A549 (cell line): ENCODE results near the gene FOXJ3. TPM values are rescaled to one million over a fixed set of nuclear protein-coding genes. Genes with fewer than 3 reads are reported as not detected.
A peak's percentile ranks its signal among the peaks of the same experiment; 100 is the strongest.

Experiments
- ATAC-seq, 2 experiments: fragments of 200-7000 bp in 1 of 2; fragments of >200 bp in 1 of 2; cut with Nextera tagmentation in 1 of 2; cut with Tn5 transposase in 1 of 2; 3 replicates each; pipeline versions ENCODE4 v1.8.0 to v1.9.1; 2018 to 2020; ENCODE audit warnings: mild to moderate bottlenecking in 1 of 2, moderate library complexity in 1 of 2
- CTCF ChIA-PET: fragments of 300-600 bp; sonication (Branson Sonifier 250); formaldehyde crosslinking; extraction: SDS; loops from one replicate; lab custom pipeline; 2021; ENCODE audit warnings: antibody characterized with exemption, inconsistent platforms; lab: Yijun Ruan, JAX
- POLR2A ChIA-PET: fragments of 350-600 bp; formaldehyde crosslinking; extraction: SDS; loops from one replicate; lab custom pipeline; 2021; ENCODE audit warnings: antibody characterized with exemption, inconsistent platforms; lab: Yijun Ruan, JAX
- DNase-seq, 2 experiments: peaks; one replicate each; pipeline versions ENCODE4 v3.0.0 to v3.0.0-alpha.2; 2011 to 2016; ENCODE audit warnings: low read depth in 1 of 2, low spot score in 1 of 2
- FAIRE-seq: peaks from 2 replicates; lab custom pipeline; 2011; peaks lifted over from hg19 to GRCh38; lab: Jason Lieb, UNC
- H3K27ac ChIP-seq, 2 experiments: fragments of >200 bp; sonication (Bioruptor Twin); formaldehyde crosslinking; 3 replicates each; pipeline ENCODE4 v1.5.1; 2016 to 2017
- H3K4me1 ChIP-seq: fragments of >200 bp; sonication (Bioruptor Twin); formaldehyde crosslinking; 3 replicates; pipeline ENCODE4 v1.6.1; 2016
- H3K4me2 ChIP-seq: fragments of >200 bp; sonication (Bioruptor Twin); formaldehyde crosslinking; 3 replicates; pipeline ENCODE4 v1.6.1; 2016
- H3K4me3 ChIP-seq: fragments of >200 bp; sonication (Bioruptor Twin); formaldehyde crosslinking; 3 replicates; pipeline ENCODE4 v1.5.1; 2016
- H3K9me3 ChIP-seq: fragments of >200 bp; sonication (Bioruptor Twin); formaldehyde crosslinking; 3 replicates; pipeline ENCODE4 v1.6.1; 2016
- CBX2 ChIP-seq: fragments of 200-600 bp; sonication (generic); IDR thresholded peaks from 2 replicates; pipeline ENCODE4 v1.6.1; 2016; ENCODE audit warnings: low read depth, mild to moderate bottlenecking, borderline replicate concordance
- CBX8 ChIP-seq: fragments of 200-600 bp; sonication (generic); IDR thresholded peaks from 2 replicates; pipeline ENCODE4 v1.6.1; 2016
- CEBPB ChIP-seq, 2 experiments: fragments of >200 bp in 1 of 2; sonication (Bioruptor Twin) in 1 of 2; formaldehyde crosslinking in 1 of 2; IDR thresholded peaks; 2 replicates each; pipeline ENCODE4 v1.6.1; 2012 to 2016
- CTCF ChIP-seq: fragments of >200 bp; sonication (Bioruptor Twin); formaldehyde crosslinking; IDR thresholded peaks from 3 replicates; pipeline ENCODE4 v1.5.1; 2016
- EP300 ChIP-seq, 2 experiments: fragments of >200 bp; sonication (Bioruptor Twin); formaldehyde crosslinking; IDR thresholded peaks; 2 replicates in 1 of 2; 3 replicates in 1 of 2; pipeline ENCODE4 v1.6.1; 2016 to 2017
- ESRRA ChIP-seq: fragments of 150-350 bp; IDR thresholded peaks from 2 replicates; pipeline ENCODE4 v1.6.1; 2014; ENCODE audit warnings: mild to moderate bottlenecking, low read length, borderline replicate concordance
- FOSL2 ChIP-seq, 2 experiments: fragments of 450-650 bp in 1 of 2; fragments of >200 bp in 1 of 2; sonication (Bioruptor Twin) in 1 of 2; formaldehyde crosslinking; IDR thresholded peaks; 2 replicates each; pipeline versions ENCODE4 v1.5.0 to v1.6.1; 2016 to 2020; ENCODE audit warnings: mild to moderate bottlenecking in 1 of 2, moderate library complexity in 1 of 2
- GATA3 ChIP-seq: IDR thresholded peaks from 2 replicates; pipeline ENCODE4 v1.6.1; 2012; ENCODE audit warnings: borderline replicate concordance
- HEYL ChIP-seq: fragments of 250-450 bp; sonication (Bioruptor Pico); IDR thresholded peaks from 2 replicates; pipeline ENCODE4 v1.8.0; 2021; ENCODE audit warnings: mild to moderate bottlenecking, moderate library complexity
- JUN ChIP-seq, 2 experiments: fragments of >200 bp; sonication (Bioruptor Twin); formaldehyde crosslinking; IDR thresholded peaks; 2 replicates in 1 of 2; 3 replicates in 1 of 2; pipeline ENCODE4 v1.6.1; 2016 to 2017
- KDM1A ChIP-seq: fragments of 200-600 bp; sonication (generic); IDR thresholded peaks from 2 replicates; pipeline ENCODE4 v1.6.1; 2016; ENCODE audit warnings: low read depth, mild to moderate bottlenecking
- KDM5A ChIP-seq: fragments of 200-600 bp; sonication (generic); IDR thresholded peaks from 2 replicates; pipeline ENCODE4 v1.6.1; 2016; ENCODE audit warnings: antibody characterized with exemption, mild to moderate bottlenecking
- MYC ChIP-seq: IDR thresholded peaks from 2 replicates; pipeline ENCODE4 v1.6.1; 2012; ENCODE audit warnings: mild to moderate bottlenecking, inconsistent platforms, low read length, improper control_type of control experiment, borderline replicate concordance
- NPAS2 ChIP-seq: fragments of 250-450 bp; sonication (Bioruptor Pico); IDR thresholded peaks from 2 replicates; pipeline ENCODE4 v1.8.0; 2022; ENCODE audit warnings: mild to moderate bottlenecking, moderate library complexity, borderline replicate concordance
- PBX3 ChIP-seq: IDR thresholded peaks from 2 replicates; pipeline ENCODE4 v1.6.1; 2012
- RARB ChIP-seq: fragments of 250-450 bp; sonication (Bioruptor Pico); IDR thresholded peaks from 2 replicates; pipeline ENCODE4 v1.8.0; 2021; ENCODE audit warnings: mild to moderate bottlenecking, moderate library complexity
- RCOR1 ChIP-seq: fragments of 150-350 bp; IDR thresholded peaks from 2 replicates; pipeline ENCODE4 v1.6.1; 2014; ENCODE audit warnings: antibody characterized with exemption, low read length, low read depth
- SMC3 ChIP-seq: fragments of >200 bp; sonication (Bioruptor Twin); formaldehyde crosslinking; IDR thresholded peaks from 3 replicates; pipeline ENCODE4 v1.6.1; 2018; ENCODE audit warnings: inconsistent platforms
- TFCP2L1 ChIP-seq: fragments of 250-450 bp; sonication (Bioruptor Pico); IDR thresholded peaks from 2 replicates; pipeline ENCODE4 v1.5.0; 2021; ENCODE audit warnings: mild to moderate bottlenecking
- TP53 ChIP-seq: fragments of 250-450 bp; sonication (Bioruptor Pico); IDR thresholded peaks from 2 replicates; pipeline ENCODE4 v1.5.0; 2021; ENCODE audit warnings: mild to moderate bottlenecking, moderate library complexity
- ZC3H11A ChIP-seq: fragments of 450-650 bp; IDR thresholded peaks from 2 replicates; pipeline ENCODE4 v1.6.1; 2014; ENCODE audit warnings: antibody characterized with exemption, mild to moderate bottlenecking
- ZFP36 ChIP-seq: fragments of 450-650 bp; IDR thresholded peaks from 2 replicates; pipeline ENCODE4 v1.6.1; 2014; ENCODE audit warnings: borderline replicate concordance; ENCODE audit not compliant: partially characterized antibody
- ZSCAN20 ChIP-seq: fragments of 250-450 bp; sonication (Bioruptor Pico); IDR thresholded peaks from 2 replicates; pipeline ENCODE4 v1.8.0; 2022; ENCODE audit warnings: mild to moderate bottlenecking, moderate library complexity
- WGBS: methylation state at CpG from one replicate; pipeline ENCODE4 v1.1.6; 2017; ENCODE audit errors: missing lambda C conversion rate; 5-methylcytosine and 5-hydroxymethylcytosine counted together
- polyA plus RNA-seq, 4 experiments: library from polyadenylated mRNA; depleted of rRNA in 3 of 4; stranded (reverse); fragments of >200 nt; fragmentation: RNase III in 1 of 4; extraction: RNeasy Plus Mini Kit Qiagen cat#74134 plus additional on column Dnase treatment in 1 of 4; gene quantifications; 2 replicates in 3 of 4; 3 replicates in 1 of 4; pipeline ENCODE4 v1.2.3, GENCODE V29; 2011 to 2017
- TF ChIP-seq, protein P1 (sequence below): fragments of 250-450 bp; sonication (Bioruptor Pico); IDR thresholded peaks from 2 replicates; pipeline ENCODE4 v1.5.0; 2020; ENCODE audit warnings: low read depth, mild to moderate bottlenecking, moderate library complexity
- TF ChIP-seq, protein P2 (sequence below): fragments of 150-350 bp; IDR thresholded peaks from 2 replicates; pipeline ENCODE4 v1.6.1; 2014; ENCODE audit warnings: low read depth, mild to moderate bottlenecking, low read length

Gene FOXJ3
- polyA plus RNA-seq, 2 of the 4 experiments (the other 2 are of a cell fraction): 16.8 to 45.0 TPM

DNA sequence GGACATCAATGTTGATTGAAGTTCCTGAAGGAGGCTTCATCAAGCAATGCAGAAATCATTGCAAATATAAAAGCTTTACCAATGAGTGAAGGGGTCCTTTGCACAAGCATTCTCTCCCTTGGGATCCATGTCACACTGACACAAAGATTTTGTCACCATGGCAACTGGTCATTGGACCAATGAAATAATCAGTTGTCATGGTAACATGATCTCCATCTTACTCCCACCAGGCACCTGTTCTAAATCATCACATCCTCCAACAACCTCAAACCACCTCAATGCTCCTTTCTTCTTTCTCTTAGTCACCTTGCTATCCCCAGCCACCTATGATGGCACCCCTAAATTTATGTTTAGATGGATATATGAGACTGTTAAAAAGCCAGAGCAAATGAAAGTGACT lies 13.5 kb upstream of the FOXJ3 start:
- ChIA-PET CTCF (no interaction called here), POLR2A (no interaction called here)
- Histone ChIP-seq H3K4me1 (no peaks in the 10 kb centered on the region), H3K9me3 (no peaks in the 10 kb centered on the region), H3K4me2 (no peak overlapping the region), H3K4me3 (no peak overlapping the region), H3K27ac (no peak overlapping the region)
- no peak for DNase-seq
- ATAC-seq: no peak
- TF ChIP-seq GATA3 (no peak), JUN (IDR thresholded peaks at IDR 0.05) (no peak), MYC (no peak), ESRRA (no peak), CBX2 (no peak)
- FAIRE-seq: no peak

- Histone ChIP-seq H3K4me3 (no peak overlapping the region), H3K27ac (no peak overlapping the region), H3K9me3 (no peaks in the 10 kb centered on the region), H3K4me2 (no peak overlapping the region)
- CTCF ChIA-PET: no interaction called here
- FAIRE-seq (no peak), DNase-seq (no peak), ATAC-seq (no peak)
- WGBS: 71% methylated on average over 5 of the region's 5 CpGs
- POLR2A ChIA-PET: no interaction called here
- no peak for TF ChIP-seq SMC3
- no peak for TF ChIP-seq FOSL2 (IDR thresholded peaks at IDR 0.05)
- TF ChIP-seq FOSL2 (CRISPR knock-in tag; IDR thresholded peaks at IDR 0.05): no peak
- TF ChIP-seq CEBPB (IDR thresholded peaks at IDR 0.05): no peak
- no peak for TF ChIP-seq CBX8
- no peak for TF ChIP-seq ZSCAN20 (CRISPR knock-in tag)
- no peak for TF ChIP-seq ZFP36
- TF ChIP-seq CTCF: no peak
- TF ChIP-seq RARB (CRISPR knock-in tag): no peak
- TF ChIP-seq TFCP2L1 (CRISPR knock-in tag): no peak
- TF ChIP-seq RCOR1: no peak
- TF ChIP-seq, protein P1, sequence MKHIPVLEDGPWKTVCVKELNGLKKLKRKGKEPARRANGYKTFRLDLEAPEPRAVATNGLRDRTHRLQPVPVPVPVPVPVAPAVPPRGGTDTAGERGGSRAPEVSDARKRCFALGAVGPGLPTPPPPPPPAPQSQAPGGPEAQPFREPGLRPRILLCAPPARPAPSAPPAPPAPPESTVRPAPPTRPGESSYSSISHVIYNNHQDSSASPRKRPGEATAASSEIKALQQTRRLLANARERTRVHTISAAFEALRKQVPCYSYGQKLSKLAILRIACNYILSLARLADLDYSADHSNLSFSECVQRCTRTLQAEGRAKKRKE (CRISPR knock-in tag): no peak
- no peak for TF ChIP-seq EP300 (IDR thresholded peaks at IDR 0.05)
- TF ChIP-seq, all 56 proteins: peak for 0
- H3K4me1 ChIP-seq: peaks cover 26% of the 10 kb centered on the region
Measured at GRCh38 chr1:42343049-42343448, 8.0 kb upstream of the FOXJ3 start.

- no peak for TF ChIP-seq TP53 (CRISPR knock-in tag)
- TF ChIP-seq NPAS2: no peak
- no peak for TF ChIP-seq TFCP2L1 (CRISPR knock-in tag)
- no peak for TF ChIP-seq EP300 (IDR thresholded peaks at IDR 0.05)
- no peak for TF ChIP-seq ZC3H11A
- no peak for TF ChIP-seq HEYL
- no peak for TF ChIP-seq PBX3
- no peak for TF ChIP-seq MYC
- no peak for TF ChIP-seq JUN (IDR thresholded peaks at IDR 0.05)
- TF ChIP-seq ZFP36: no peak
- TF ChIP-seq KDM5A: no peak
- no peak for TF ChIP-seq SMC3
- TF ChIP-seq, protein P2, sequence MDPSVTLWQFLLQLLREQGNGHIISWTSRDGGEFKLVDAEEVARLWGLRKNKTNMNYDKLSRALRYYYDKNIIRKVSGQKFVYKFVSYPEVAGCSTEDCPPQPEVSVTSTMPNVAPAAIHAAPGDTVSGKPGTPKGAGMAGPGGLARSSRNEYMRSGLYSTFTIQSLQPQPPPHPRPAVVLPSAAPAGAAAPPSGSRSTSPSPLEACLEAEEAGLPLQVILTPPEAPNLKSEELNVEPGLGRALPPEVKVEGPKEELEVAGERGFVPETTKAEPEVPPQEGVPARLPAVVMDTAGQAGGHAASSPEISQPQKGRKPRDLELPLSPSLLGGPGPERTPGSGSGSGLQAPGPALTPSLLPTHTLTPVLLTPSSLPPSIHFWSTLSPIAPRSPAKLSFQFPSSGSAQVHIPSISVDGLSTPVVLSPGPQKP: no peak
- no peak for TF ChIP-seq KDM1A
- ATAC-seq (no peak), FAIRE-seq (no peak), DNase-seq (no peak)
- Histone ChIP-seq H3K4me1 (peaks cover 45% of the 10 kb centered on the region), H3K27ac (peak overlapping the region; percentile 40 to 76), H3K4me3 (no peak overlapping the region), H3K9me3 (no peaks in the 10 kb centered on the region), H3K4me2 (peak overlapping the region; percentile 73)
- ChIA-PET CTCF (interaction anchor here (1.5 kb wide), 1 partner anchor 406 kb away, joined by 3 read pairs; no protein-coding TSS in a partner anchor), POLR2A (no interaction called here)
- 78% methylated on average over 1 of the region's 1 CpG for WGBS
Measured at GRCh38 chr1:42340901-42341300, 5.9 kb upstream of the FOXJ3 start.
